Fibroblast of the aortic adventitia (primary cell): ENCODE measurements around the gene LYRM1. TPM values are rescaled to one million over a fixed set of nuclear protein-coding genes. Genes with fewer than 3 reads are reported as not detected.
"Not testable (repeated sequence)": the region's sequence is repeated elsewhere in the genome, so short reads cannot be mapped to it uniquely, and the experiment has no call there.

Experiments used
- DNase-seq: peaks from one replicate; pipeline ENCODE4 v3.0.0-alpha.2; 2010; ENCODE audit warnings: low read depth
- H3K4me3 ChIP-seq: 2 replicates; pipeline ENCODE4 v1.5.1; 2011; ENCODE audit warnings: low read depth, mild to moderate bottlenecking, control low read depth, low read length, moderate library complexity
- total RNA-seq: library from RNA; depleted of rRNA; stranded (reverse); fragments of >200 nt; gene quantifications from 2 replicates; pipeline ENCODE4 v1.2.3, GENCODE V29; 2012; ENCODE audit warnings: low replicate concordance
- TF ChIP-seq, protein P1 (sequence below): IDR thresholded peaks from 2 replicates; pipeline ENCODE4 v1.5.1; 2011; ENCODE audit warnings: mild to moderate bottlenecking, low read length, control low read depth, inconsistent platforms; ENCODE audit not compliant: insufficient read depth

The LYRM1 gene
- total RNA-seq, 1 donor: 49.8 TPM

DNA sequence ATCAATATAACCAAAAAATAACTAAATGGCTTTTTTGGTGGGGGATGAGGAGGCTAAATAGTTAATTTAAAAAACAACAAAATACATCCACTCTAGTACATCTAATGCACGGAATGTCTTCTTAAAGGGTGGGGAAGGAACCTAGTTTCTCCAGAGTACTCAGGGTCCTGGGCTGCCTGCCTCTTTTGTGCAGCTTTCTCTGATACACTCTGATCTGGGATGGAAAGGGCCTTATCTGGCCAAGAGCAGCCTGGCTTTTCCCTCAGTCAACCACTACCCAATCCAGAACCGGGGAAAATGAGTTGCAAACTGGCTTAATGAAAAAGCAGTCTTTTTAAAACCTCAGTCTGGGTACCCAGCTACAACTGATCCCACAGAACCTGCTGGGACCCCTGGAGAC lies 43.3 kb upstream of the LYRM1 start:
- H3K4me3 ChIP-seq: no peak overlapping the region
- no peak for DNase-seq
- TF ChIP-seq, protein P1, sequence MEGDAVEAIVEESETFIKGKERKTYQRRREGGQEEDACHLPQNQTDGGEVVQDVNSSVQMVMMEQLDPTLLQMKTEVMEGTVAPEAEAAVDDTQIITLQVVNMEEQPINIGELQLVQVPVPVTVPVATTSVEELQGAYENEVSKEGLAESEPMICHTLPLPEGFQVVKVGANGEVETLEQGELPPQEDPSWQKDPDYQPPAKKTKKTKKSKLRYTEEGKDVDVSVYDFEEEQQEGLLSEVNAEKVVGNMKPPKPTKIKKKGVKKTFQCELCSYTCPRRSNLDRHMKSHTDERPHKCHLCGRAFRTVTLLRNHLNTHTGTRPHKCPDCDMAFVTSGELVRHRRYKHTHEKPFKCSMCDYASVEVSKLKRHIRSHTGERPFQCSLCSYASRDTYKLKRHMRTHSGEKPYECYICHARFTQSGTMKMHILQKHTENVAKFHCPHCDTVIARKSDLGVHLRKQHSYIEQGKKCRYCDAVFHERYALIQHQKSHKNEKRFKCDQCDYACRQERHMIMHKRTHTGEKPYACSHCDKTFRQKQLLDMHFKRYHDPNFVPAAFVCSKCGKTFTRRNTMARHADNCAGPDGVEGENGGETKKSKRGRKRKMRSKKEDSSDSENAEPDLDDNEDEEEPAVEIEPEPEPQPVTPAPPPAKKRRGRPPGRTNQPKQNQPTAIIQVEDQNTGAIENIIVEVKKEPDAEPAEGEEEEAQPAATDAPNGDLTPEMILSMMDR: no peak

DNA sequence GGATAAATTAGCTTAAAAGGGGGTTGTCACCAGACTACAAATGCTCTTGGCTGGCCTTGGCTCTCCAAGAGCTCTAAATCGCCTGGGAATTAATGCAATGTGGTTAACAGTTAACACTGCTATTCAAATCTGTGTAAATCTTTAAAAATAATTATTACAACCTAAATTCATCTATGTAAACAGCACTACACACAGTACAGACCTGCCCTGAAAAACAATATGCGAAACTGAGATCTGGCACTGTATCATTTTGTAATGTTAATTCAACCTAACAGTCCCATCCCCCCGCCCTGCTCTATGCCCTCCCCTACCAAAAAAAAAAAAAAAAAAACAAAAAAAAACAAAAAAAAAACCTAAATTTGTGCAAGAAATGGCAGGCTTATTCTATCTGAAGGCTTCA lies 41.3 kb upstream of the LYRM1 start:
- no peak overlapping the region for H3K4me3 ChIP-seq
- no peak for DNase-seq
- TF ChIP-seq, protein P1: no peak

GRCh38 chr16:20859699-20860098 lies 40.9 kb upstream of the LYRM1 start:
- no peak overlapping the region for H3K4me3 ChIP-seq
- no peak for DNase-seq
- TF ChIP-seq, protein P1: no peak

GRCh38 chr16:20860361-20860760 lies 40.2 kb upstream of the LYRM1 start:
- TF ChIP-seq, protein P1: no peak
- DNase-seq: no peak
- no peak overlapping the region for H3K4me3 ChIP-seq

GRCh38 chr16:20860995-20861394 lies 39.6 kb upstream of the LYRM1 start:
- not testable (repeated sequence) for DNase-seq, H3K4me3 ChIP-seq

DNA sequence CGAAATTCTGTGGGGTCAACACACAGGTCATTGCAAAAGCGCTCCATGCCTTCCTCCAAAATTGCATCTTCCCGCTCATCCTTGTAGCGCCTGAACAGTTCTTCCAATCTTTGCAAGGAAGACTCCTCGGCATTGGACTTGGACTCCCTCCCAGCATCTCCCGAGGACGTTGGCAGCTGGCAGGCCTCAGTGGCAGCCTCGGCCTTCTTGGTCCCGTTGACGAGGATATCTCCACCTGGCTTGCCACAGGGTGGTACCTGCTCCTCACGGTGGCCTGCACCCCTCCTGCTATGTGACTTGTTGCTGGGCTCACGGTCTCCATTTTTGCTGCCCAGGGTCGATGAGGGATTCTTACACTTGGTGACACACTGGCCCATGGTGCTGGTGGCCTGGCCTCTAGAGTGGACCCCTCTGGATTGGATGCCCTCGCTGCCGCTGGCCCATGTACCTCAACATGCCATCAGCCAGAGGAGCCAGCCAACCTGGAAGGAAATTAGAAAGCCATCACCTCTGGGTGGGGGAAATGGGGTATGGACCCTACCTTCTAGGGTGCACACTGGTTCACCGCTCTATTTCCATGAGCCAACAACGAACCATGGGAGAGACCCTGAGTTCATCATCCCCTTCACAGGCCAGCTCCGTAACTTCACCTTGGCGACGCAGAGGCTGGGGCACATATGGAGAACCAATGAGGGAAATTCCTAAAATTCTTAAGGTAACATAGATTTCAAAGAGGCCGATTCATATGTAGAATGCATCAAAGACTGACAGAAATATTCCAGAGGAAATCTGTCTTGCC lies 38.2 kb upstream of the LYRM1 start:
- no peak overlapping the region for H3K4me3 ChIP-seq
- TF ChIP-seq, protein P1: no peak
- DNase-seq: no peak

GRCh38 chr16:20864376-20864775 lies 36.2 kb upstream of the LYRM1 start:
- DNase-seq, H3K4me3 ChIP-seq: not testable (repeated sequence)

DNA sequence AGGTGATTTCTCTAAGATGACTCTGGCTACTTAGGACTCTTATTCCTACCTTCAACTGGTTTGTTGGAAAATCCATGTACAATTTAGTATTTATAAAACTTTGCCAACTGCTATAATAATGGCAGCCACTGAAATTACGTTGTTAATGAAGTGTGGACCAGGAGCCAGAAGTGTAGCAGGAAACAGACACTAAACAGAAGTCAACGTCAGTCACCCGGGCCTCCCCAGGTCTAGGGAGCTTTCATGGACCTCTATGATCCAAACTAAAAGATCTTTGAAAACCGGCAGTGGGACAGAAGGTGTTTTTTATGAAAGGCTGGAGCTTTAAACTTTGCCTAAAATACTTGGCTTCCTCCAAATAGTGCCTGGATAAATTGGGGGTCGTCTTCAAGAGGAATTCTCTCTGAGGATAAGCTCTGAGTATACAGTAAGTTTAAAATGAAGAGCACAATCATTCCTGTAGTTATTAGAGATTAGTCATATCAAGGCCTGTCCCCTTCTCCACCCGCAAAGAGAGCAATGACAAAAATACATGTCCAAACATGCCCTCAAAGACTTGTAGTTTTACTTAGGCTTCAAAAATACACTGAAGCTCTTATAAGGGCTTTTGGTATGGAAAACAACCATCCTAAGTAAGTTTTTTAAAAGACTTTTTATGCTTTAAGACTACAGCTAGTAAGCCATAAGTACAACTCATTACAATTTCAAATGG lies 35.0 kb upstream of the LYRM1 start:
- peak; percentile 69 for DNase-seq
- H3K4me3 ChIP-seq: no peak overlapping the region
- TF ChIP-seq, protein P1: no peak
